BLaER1 treated with 17β-estradiol and CSF1 and Interleukin-3, amounts not matched to agents 10 nM and 100 nM (cell line): ENCODE results near the gene TWIST2.
A peak's percentile ranks its signal among the peaks of the same experiment; 100 is the strongest.

ENCODE experiments used
- H3K27ac ChIP-seq, 11 experiments: shearing (Covaris generic); formaldehyde crosslinking; 2 replicates each; pipeline ENCODE4 v1.8.1; 2022
- H3K27me3 ChIP-seq, 11 experiments: shearing (Covaris generic); formaldehyde crosslinking; 2 replicates each; pipeline ENCODE4 v1.8.1; 2022
- H3K36me3 ChIP-seq, 11 experiments: shearing (Covaris generic); formaldehyde crosslinking; 2 replicates each; pipeline ENCODE4 v1.8.1; 2022
- H3K4me1 ChIP-seq, 10 experiments: shearing (Covaris generic); formaldehyde crosslinking; 2 replicates each; pipeline ENCODE4 v1.8.1; 2022
- H3K4me2 ChIP-seq, 11 experiments: shearing (Covaris generic); formaldehyde crosslinking; 2 replicates each; pipeline ENCODE4 v1.8.1; 2022
- H3K4me3 ChIP-seq, 10 experiments: shearing (Covaris generic); formaldehyde crosslinking; 2 replicates each; pipeline ENCODE4 v1.8.1; 2022
- H3K9ac ChIP-seq, 11 experiments: shearing (Covaris generic); formaldehyde crosslinking; 2 replicates each; pipeline ENCODE4 v1.8.1; 2022
- H3K9me3 ChIP-seq, 11 experiments: shearing (Covaris generic); formaldehyde crosslinking; replicated peaks in 1 of 11; 2 replicates each; pipeline ENCODE4 v1.8.1; 2022
- H4K20me1 ChIP-seq, 11 experiments: shearing (Covaris generic); formaldehyde crosslinking; 2 replicates each; pipeline ENCODE4 v1.8.1; 2022
- Cebpa-rat ChIP-seq, 11 experiments: shearing (Covaris generic); IDR thresholded peaks; 2 replicates each; pipeline ENCODE4 v1.8.1; 2022

Gene TWIST2

GRCh38 chr2:238863231-238863630 is 15.3 kb downstream of the TWIST2 start:
- no peaks in the 10 kb centered on the region for H3K36me3 ChIP-seq
- H3K4me3 ChIP-seq: no peak overlapping the region
- H3K9ac ChIP-seq: no peak overlapping the region
- H3K27me3 ChIP-seq: peaks cover 0 to 15% (median 0%) of the 10 kb centered on the region in 11 experiments; a peak in 3 of 22 replicates
- no peak for TF ChIP-seq Cebpa-rat (IDR thresholded peaks at IDR 0.05)
- peaks cover 0 to 21% (median 9%) of the 10 kb centered on the region in 11 experiments; a peak in 8 of 22 replicates for H3K9me3 ChIP-seq
- peaks cover 0 to 12% (median 0%) of the 10 kb centered on the region in 11 experiments; a peak in 2 of 22 replicates for H4K20me1 ChIP-seq
- no peak overlapping the region for H3K4me2 ChIP-seq
- peaks cover 29 to 48% (median 35%) of the 10 kb centered on the region in 10 experiments for H3K4me1 ChIP-seq
- no peak overlapping the region for H3K27ac ChIP-seq

GRCh38 chr2:238863749-238864206 is 15.9 kb downstream of the TWIST2 start:
- no peak overlapping the region for H3K9ac ChIP-seq
- peaks cover 0 to 21% (median 9%) of the 10 kb centered on the region in 11 experiments; a peak in 8 of 22 replicates for H3K9me3 ChIP-seq

DNA sequence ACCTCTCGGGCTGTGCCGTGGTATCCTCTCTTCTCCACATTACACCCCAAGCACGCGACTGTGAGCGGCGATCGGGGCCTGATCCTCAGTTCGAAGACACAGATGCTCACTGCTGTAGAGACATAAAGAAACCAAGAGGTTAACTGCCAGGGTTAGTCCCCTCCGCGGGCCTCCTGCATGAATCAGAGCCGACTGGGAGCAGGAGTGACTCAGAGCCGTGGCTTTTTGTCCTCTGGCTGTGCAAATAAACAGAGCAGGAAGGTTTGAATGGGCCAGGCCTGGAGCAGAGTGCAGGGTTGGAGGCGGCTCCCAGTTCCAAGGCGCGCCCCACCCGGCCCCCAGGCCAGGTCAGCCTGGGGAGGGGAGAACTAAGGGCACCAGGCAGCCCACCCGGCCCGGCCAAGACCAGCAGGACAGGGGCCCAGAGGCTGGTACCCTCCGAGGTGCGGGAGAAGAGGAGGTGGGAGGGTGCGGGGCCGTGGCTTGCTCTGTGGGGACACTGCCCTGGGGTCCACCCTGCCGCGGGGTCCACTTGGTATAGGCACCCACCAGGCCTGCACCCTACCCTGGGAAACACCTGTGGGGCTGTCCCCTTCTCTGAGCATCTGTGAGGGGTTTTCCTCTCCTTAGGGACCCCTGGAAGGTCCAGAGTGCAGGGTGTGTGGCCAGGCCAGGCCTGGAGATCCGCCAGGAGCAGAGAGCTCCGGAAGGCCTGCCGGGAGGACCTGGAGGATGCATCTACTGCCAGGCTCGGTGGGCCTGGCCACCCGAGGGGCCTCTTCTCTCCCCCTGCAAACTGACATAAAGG is 16.5 kb downstream of the TWIST2 start:
- Histone ChIP-seq H3K9ac (no peak overlapping the region), H3K36me3 (no peaks in the 10 kb centered on the region), H3K4me2 (peak overlapping the region in 5 of 11 experiments; percentile 37 to 61 (median 44); a peak in 8 of 22 replicates), H3K9me3 (peaks cover 0 to 21% (median 9%) of the 10 kb centered on the region in 11 experiments; a peak in 8 of 22 replicates), H4K20me1 (peaks cover 0 to 21% (median 0%) of the 10 kb centered on the region in 11 experiments; a peak in 3 of 22 replicates), H3K27ac (no peak overlapping the region), H3K27me3 (peaks cover 0 to 15% (median 0%) of the 10 kb centered on the region in 11 experiments; a peak in 3 of 22 replicates), H3K4me1 (peaks cover 20 to 42% (median 30%) of the 10 kb centered on the region in 10 experiments), H3K4me3 (no peak overlapping the region)
- TF ChIP-seq Cebpa-rat (IDR thresholded peaks at IDR 0.05): no peak

More at GRCh38 chr2:238863749-238864206, 15.9 kb downstream of the TWIST2 start:
- Histone ChIP-seq H4K20me1 (peaks cover 0 to 18% (median 0%) of the 10 kb centered on the region in 11 experiments; a peak in 2 of 22 replicates), H3K36me3 (no peaks in the 10 kb centered on the region), H3K4me2 (peak overlapping the region in 4 of 11 experiments; percentile 22 to 61 (median 50); a peak in 4 of 22 replicates), H3K27ac (no peak overlapping the region), H3K27me3 (peaks cover 0 to 15% (median 0%) of the 10 kb centered on the region in 11 experiments; a peak in 3 of 22 replicates), H3K4me3 (no peak overlapping the region), H3K4me1 (peaks cover 24 to 43% (median 30%) of the 10 kb centered on the region in 10 experiments)
- no peak for TF ChIP-seq Cebpa-rat (IDR thresholded peaks at IDR 0.05)

GRCh38 chr2:238865015-238865719 is 17.3 kb downstream of the TWIST2 start:
- peaks cover 0 to 21% (median 9%) of the 10 kb centered on the region in 11 experiments; a peak in 8 of 22 replicates for H3K9me3 ChIP-seq
- no peak overlapping the region for H3K4me3 ChIP-seq
- peaks cover 16 to 36% (median 25%) of the 10 kb centered on the region in 10 experiments for H3K4me1 ChIP-seq
- no peaks in the 10 kb centered on the region for H3K36me3 ChIP-seq
- no peak for TF ChIP-seq Cebpa-rat (IDR thresholded peaks at IDR 0.05)
- H3K27ac ChIP-seq: no peak overlapping the region
- no peak overlapping the region for H3K9ac ChIP-seq
- H3K27me3 ChIP-seq: peaks cover 0 to 7% (median 0%) of the 10 kb centered on the region in 11 experiments; a peak in 2 of 22 replicates
- peaks cover 0 to 21% (median 0%) of the 10 kb centered on the region in 11 experiments; a peak in 3 of 22 replicates for H4K20me1 ChIP-seq
- H3K4me2 ChIP-seq: peak overlapping the region in 1 of 11 experiments; percentile 55; a peak in 3 of 22 replicates

GRCh38 chr2:238865744-238866355 is 18.0 kb downstream of the TWIST2 start:
- Histone ChIP-seq H3K27me3 (peaks cover 0 to 4% (median 0%) of the 10 kb centered on the region in 11 experiments; a peak in 1 of 22 replicates), H3K4me3 (no peak overlapping the region), H3K4me2 (no peak overlapping the region; a peak in 1 of 22 replicates), H3K9ac (no peak overlapping the region), H3K9me3 (peaks cover 0 to 21% (median 9%) of the 10 kb centered on the region in 11 experiments; a peak in 8 of 22 replicates), H3K4me1 (peaks cover 10 to 30% (median 21%) of the 10 kb centered on the region in 10 experiments), H4K20me1 (peaks cover 0 to 21% (median 0%) of the 10 kb centered on the region in 11 experiments; a peak in 3 of 22 replicates), H3K36me3 (no peaks in the 10 kb centered on the region), H3K27ac (no peak overlapping the region)
- TF ChIP-seq Cebpa-rat (IDR thresholded peaks at IDR 0.05): no peak

DNA sequence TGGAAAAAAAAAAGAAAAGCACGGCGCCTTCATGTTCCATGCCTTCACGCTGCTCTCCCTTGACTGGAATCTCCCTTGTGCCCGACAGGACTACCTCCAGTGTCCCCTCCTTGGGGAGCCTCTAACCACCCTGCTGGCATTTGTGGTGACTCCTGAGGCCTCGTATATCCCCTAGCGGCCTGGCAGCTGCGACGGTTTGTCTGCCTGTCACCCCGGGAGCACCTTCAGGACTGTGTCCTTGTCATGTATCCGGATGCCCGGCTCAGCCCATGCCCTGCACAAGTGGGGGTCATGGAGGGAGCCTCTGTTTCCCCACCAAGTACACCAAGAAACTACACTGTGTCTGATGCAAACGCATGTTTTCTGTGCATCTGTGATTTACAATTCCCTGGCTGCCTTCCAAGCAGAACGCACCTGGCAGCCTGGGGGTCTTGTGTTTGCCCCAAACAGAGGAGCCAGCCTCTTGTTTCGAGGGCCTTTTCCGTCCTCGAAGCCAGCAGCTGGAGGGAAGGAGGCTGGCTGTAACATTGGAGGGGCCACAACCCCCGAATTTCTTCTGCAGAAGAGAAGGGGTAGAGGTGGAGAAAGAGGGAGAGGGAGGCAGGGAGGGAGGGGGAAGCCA is 18.9 kb downstream of the TWIST2 start:
- Histone ChIP-seq H3K9me3 (peaks cover 0 to 21% (median 9%) of the 10 kb centered on the region in 11 experiments; a peak in 8 of 22 replicates), H3K4me3 (no peak overlapping the region), H4K20me1 (peaks cover 0 to 21% (median 0%) of the 10 kb centered on the region in 11 experiments; a peak in 3 of 22 replicates), H3K4me2 (peak overlapping the region in 10 of 11 experiments; percentile 14 to 59 (median 44); a peak in 19 of 22 replicates), H3K27me3 (no peaks in the 10 kb centered on the region), H3K9ac (no peak overlapping the region), H3K36me3 (no peaks in the 10 kb centered on the region), H3K27ac (no peak overlapping the region), H3K4me1 (peaks cover 10 to 29% (median 20%) of the 10 kb centered on the region in 10 experiments)
- TF ChIP-seq Cebpa-rat (IDR thresholded peaks at IDR 0.05): no peak

- H3K27ac ChIP-seq: no peak overlapping the region
- H3K9me3 ChIP-seq: peaks cover 0 to 21% (median 9%) of the 10 kb centered on the region in 11 experiments; a peak in 8 of 22 replicates
- no peak overlapping the region for H3K9ac ChIP-seq
- no peaks in the 10 kb centered on the region for H3K36me3 ChIP-seq
- peaks cover 10 to 31% (median 21%) of the 10 kb centered on the region in 10 experiments for H3K4me1 ChIP-seq
- TF ChIP-seq Cebpa-rat (IDR thresholded peaks at IDR 0.05): no peak
- peak overlapping the region in 3 of 11 experiments; percentile 42 to 58 (median 46); a peak in 7 of 22 replicates for H3K4me2 ChIP-seq
- H4K20me1 ChIP-seq: peaks cover 0 to 21% (median 0%) of the 10 kb centered on the region in 11 experiments; a peak in 3 of 22 replicates
- no peaks in the 10 kb centered on the region for H3K27me3 ChIP-seq
- no peak overlapping the region for H3K4me3 ChIP-seq
These were observed 20.2 kb downstream of the TWIST2 start for GRCh38 chr2:238868067-238868524.
